Ishikawa (cell line): ENCODE measurements around the gene MAPK7.

Experiments
- EP300 ChIP-seq: IDR thresholded peaks from 2 replicates; pipeline ENCODE4 v1.6.1; 2012; ENCODE audit warnings: borderline replicate concordance
- FOXM1 ChIP-seq: IDR thresholded peaks from 2 replicates; pipeline ENCODE4 v1.6.1; 2012; ENCODE audit warnings: low read depth, borderline replicate concordance
- MAX ChIP-seq: IDR thresholded peaks from 2 replicates; pipeline ENCODE4 v1.6.1; 2012
- REST ChIP-seq: IDR thresholded peaks from 2 replicates; pipeline ENCODE4 v1.6.1; 2012; ENCODE audit warnings: low read depth, mild to moderate bottlenecking
- TCF12 ChIP-seq: IDR thresholded peaks from 2 replicates; pipeline ENCODE4 v1.6.1; 2012; ENCODE audit warnings: low read depth
- TEAD4 ChIP-seq: IDR thresholded peaks from 2 replicates; pipeline ENCODE4 v1.6.1; 2012
- YY1 ChIP-seq: IDR thresholded peaks from 2 replicates; pipeline ENCODE4 v1.6.1; 2012; ENCODE audit warnings: low read depth
- ZBTB7A ChIP-seq: IDR thresholded peaks from 2 replicates; pipeline ENCODE4 v1.6.1; 2012; ENCODE audit warnings: low read depth

GRCh38 chr17:19348081-19348650 is 30.1 kb upstream of the MAPK7 start:
- TF ChIP-seq FOXM1 (no peak), REST (no peak), EP300 (no peak), TEAD4 (no peak), YY1 (no peak), ZBTB7A (no peak), TCF12 (no peak), MAX (no peak)
